Spinal cord (tissue), 10 donors: ENCODE data around the gene ARAP1. TPM values are rescaled to one million over a fixed set of nuclear protein-coding genes. Genes with fewer than 3 reads are reported as not detected.

Experiments used
- DNase-seq, 6 donors: peaks; one replicate each; pipeline versions ENCODE4 v3.0.0 to v3.0.0-alpha.2; 2013 to 2015; ENCODE audit warnings: low spot score in 6 of 6, low read depth in 4 of 6
- H3K27ac ChIP-seq: one replicate; pipeline ENCODE4 v1.5.1; 2013; ENCODE audit warnings: low read depth, low read length, control low read depth
- H3K27me3 ChIP-seq: one replicate; pipeline ENCODE4 v1.6.1; 2013; ENCODE audit warnings: low read length; ENCODE audit not compliant: control insufficient read depth, insufficient read depth
- H3K36me3 ChIP-seq: one replicate; pipeline ENCODE4 v1.6.1; 2013; ENCODE audit warnings: low read length; ENCODE audit not compliant: control insufficient read depth, insufficient read depth
- H3K4me1 ChIP-seq: one replicate; pipeline ENCODE4 v1.6.1; 2013; ENCODE audit warnings: low read length; ENCODE audit not compliant: control insufficient read depth, insufficient read depth
- H3K4me3 ChIP-seq: one replicate; pipeline ENCODE4 v1.5.1; 2013; ENCODE audit warnings: low read depth, low read length, control low read depth
- H3K9me3 ChIP-seq: one replicate; pipeline ENCODE4 v1.6.1; 2013; ENCODE audit warnings: low read length; ENCODE audit not compliant: control insufficient read depth, insufficient read depth
- WGBS: methylation state at CpG from one replicate; pipeline ENCODE4 v1.1.5; 2013; ENCODE audit warnings: missing lambda C conversion rate; ENCODE audit not compliant: insufficient coverage; 5-methylcytosine and 5-hydroxymethylcytosine counted together
- polyA plus RNA-seq, 2 donors: library from polyadenylated mRNA; unstranded; fragments of 120-200 nt; gene quantifications; one replicate each; pipeline ENCODE4 v1.2.1, GENCODE V29; 2013; ENCODE audit not compliant: insufficient read length in 2 of 2
- total RNA-seq, 2 donors: library from RNA; depleted of rRNA in 1 of 2; stranded (reverse); fragments of 120-200 nt in 1 of 2; fragments of >200 nt in 1 of 2; gene quantifications; one replicate each; pipeline versions ENCODE4 v1.2.3 to v1.2.4, GENCODE V29; 2013 to 2014
- donor health status: healthy.

ARAP1 gene
- total and polyA plus RNA-seq, 4 donors, result 44.8 to 79.2 (median 52.1) TPM

DNA sequence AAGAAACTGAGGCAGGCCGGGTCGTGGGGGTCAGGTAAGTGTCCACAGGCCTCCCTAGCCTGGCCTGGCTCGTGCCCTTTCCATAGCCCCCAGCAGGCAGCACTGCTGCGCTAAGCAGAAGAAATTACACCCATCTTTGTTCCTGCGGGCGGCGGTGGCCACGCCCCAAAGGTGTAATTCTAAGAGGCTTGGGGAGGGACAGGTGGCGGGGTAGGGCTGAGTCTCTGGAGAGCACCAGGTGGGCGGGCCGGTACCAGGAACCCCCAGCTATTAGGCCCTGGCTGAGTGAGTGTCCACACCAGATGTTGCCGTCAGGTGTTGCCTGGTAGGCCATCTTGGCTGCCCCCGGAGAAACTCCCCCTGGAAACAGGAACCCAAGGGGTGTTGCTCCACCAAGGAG lies 12.3 kb upstream of the ARAP1 start:
- WGBS, result 59% methylated on average over 13 of the region's 13 CpGs
- no peak overlapping the region for H3K27ac ChIP-seq

DNA sequence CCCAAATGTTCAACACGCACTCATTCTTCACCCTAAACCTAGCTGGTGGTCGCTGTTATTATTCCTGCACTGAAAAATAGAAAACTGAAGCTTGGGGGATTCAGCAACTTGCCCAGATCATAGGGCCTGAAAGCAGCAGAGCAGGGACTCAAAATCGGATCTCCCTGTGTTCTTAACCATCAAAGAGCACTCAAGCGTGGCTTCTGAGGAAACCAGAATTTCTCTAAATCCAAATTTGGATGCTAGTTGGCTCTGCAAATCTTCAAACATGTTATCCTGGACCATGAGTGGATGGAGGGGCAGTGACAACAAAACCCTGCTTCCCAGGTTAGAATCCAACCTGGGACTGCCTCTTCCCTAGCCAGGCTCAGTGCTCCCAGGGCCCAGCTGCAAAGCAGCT lies 11.6 kb upstream of the ARAP1 start:
- no peak for DNase-seq
- WGBS, result 50% methylated on average over 3 of the region's 4 CpGs
- no peaks in the 10 kb centered on the region for H3K36me3 ChIP-seq
- peaks cover 10% of the 10 kb centered on the region for H3K4me1 ChIP-seq
- H3K27me3 ChIP-seq, result no peaks in the 10 kb centered on the region
- no peak overlapping the region for H3K27ac ChIP-seq
- no peaks in the 10 kb centered on the region for H3K9me3 ChIP-seq
- no peak overlapping the region for H3K4me3 ChIP-seq

More for the DNA sequence above, 12.3 kb upstream of the ARAP1 start:
- Histone ChIP-seq H3K4me3 (no peak overlapping the region), H3K4me1 (peaks cover 4% of the 10 kb centered on the region), H3K9me3 (no peaks in the 10 kb centered on the region), H3K36me3 (no peaks in the 10 kb centered on the region), H3K27me3 (no peaks in the 10 kb centered on the region)
- no peak for DNase-seq

DNA sequence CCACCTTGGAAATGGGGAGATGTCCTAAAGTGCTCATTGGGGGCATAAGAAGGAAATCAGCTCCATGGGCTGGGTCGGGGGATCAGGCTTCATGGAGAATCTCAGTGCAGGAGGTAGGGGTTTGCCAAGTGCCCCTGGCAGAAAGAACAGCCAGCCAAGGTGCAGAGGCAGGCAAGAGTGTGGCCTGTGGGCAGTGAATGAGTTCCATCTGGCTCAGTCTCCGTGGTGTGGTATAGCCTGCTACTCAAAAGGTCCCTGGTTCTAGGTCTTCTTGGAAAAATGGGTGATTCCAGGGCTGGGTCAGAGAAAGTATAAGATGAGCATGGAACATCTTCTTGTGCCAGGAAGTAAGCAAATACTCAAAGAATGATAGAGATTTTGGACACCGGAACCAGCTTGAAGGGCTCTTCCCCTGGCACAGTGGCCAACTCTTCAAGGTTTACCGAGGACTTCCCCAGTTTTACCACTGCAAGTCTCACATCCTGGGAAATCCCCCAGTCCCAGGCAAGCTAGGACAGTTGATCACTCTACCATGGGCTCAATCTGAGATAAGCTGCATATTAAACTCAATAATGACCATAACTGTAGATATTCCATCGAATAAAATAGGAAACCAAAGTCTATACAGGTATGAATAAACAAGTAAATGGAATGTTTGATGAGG lies 10.6 kb upstream of the ARAP1 start:
- WGBS, result 94% methylated on average over 4 of the region's 5 CpGs
- H3K4me1 ChIP-seq, result peaks cover 17% of the 10 kb centered on the region
- peaks cover 9% of the 10 kb centered on the region for H3K36me3 ChIP-seq
- H3K4me3 ChIP-seq, result no peak overlapping the region
- no peaks in the 10 kb centered on the region for H3K9me3 ChIP-seq
- no peak overlapping the region for H3K27ac ChIP-seq
- no peaks in the 10 kb centered on the region for H3K27me3 ChIP-seq
- DNase-seq, result no peak

DNA sequence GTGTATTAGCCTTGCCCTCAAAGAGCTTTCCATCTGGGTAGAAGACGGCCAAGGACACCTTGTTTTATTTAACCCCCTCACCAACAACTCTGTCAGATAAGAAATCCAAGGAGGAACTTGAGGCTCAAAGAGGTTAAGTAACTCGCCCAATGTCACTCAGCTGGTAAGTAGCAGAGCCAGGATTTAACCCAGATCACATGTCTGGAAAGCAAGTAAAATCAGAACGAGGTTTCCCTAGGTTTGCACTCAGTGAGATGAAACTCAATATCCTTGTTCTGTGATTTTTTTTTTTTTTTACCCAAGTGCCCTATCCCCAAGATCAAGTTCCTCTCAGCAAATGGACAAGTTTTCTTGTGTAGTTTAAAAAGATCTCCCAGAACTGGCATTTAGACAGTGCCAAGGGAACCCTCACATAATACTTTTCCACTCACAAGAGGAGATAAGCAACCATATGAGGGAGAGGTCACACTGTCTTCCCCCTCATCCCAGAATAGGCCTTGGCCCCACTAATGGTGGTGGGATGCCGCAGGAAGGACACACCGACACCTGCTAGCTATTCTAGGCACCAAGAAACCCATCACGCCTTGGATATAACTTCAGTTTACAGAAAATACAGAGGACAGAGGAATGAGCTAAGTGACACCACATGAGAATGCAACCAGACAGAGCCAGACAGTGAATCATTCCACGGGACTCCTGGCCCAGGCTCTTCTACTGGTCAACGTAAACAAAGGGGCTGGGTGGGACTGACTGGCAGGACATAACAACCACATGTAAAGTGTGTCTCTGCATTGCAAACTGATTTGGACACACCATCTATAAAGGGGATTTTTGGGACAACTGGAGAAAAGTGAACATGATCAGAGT lies 8.6 kb upstream of the ARAP1 start:
- DNase-seq, result no peak
- Histone ChIP-seq H3K27me3 (no peaks in the 10 kb centered on the region), H3K4me1 (peaks cover 17% of the 10 kb centered on the region), H3K27ac (no peak overlapping the region), H3K36me3 (peaks cover 23% of the 10 kb centered on the region), H3K4me3 (no peak overlapping the region), H3K9me3 (no peaks in the 10 kb centered on the region)
- 82% methylated on average over 6 of the region's 8 CpGs for WGBS

DNA sequence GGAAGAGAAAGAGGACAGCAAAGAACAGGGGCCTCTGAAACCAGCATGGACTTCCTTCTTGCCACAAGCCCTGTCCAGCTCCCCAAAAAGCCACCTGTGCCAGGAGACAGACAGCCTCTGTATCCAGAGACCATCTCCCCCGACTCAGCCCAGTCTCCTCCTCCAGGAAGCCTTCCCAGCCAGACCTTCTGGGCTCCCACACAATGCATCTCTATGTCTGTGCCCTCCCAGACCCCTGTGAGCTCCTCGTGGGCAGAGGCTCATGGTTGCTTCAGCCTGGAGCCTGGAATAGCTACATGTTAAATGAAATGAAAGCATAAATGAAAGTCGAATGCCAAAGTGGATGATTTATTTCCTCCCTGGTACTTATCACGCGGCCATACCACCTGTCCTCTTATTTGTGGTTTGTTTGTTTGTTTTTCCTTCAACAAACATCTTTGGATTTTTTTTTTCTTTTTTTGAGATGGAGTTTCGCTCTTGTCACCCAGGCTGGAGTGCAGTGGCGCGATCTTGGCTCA lies 7.3 kb upstream of the ARAP1 start:
- Histone ChIP-seq H3K36me3 (peaks cover 33% of the 10 kb centered on the region), H3K9me3 (no peaks in the 10 kb centered on the region), H3K27me3 (no peaks in the 10 kb centered on the region), H3K4me3 (no peak overlapping the region), H3K27ac (peak overlapping the region; percentile 47), H3K4me1 (peaks cover 20% of the 10 kb centered on the region)
- no CpG with 5 or more reads among the region's 8 CpGs for WGBS
- DNase-seq, result no peak

DNA sequence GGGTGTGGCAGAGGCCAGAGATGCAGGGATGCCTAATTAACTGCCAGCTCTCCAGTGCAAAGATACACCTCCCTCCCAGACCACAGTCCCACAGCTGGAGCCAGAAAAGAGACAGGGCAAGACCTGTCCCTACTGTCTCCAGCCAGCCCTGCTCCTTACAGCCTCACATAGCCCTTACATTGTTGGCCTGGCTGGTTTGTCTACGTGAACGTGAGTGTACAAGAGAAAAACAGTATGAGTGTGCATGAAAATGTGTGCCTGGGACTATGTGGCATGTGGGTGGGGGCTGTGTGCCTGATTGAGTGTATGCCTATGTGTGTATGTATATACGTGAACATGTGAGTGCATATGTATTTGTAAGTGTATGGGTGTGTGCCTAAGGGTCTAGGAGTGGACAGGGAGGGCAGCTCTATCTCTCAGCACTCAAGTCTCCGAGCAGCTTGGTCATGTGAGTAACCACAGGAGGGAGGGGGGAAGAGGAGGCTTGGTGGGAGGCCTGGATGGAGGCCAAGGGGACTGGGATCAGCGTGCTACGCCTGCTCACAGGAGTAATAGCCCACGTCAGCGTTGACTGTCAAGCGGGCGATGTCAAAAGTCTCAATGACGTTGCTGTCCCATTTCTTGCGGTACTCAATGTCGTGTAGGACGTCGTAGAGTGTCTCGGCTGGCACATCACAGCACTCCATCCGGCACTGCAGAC lies 6.6 kb upstream of the ARAP1 start:
- WGBS, result 33% methylated on average over 17 of the region's 17 CpGs
- Histone ChIP-seq H3K4me1 (peaks cover 20% of the 10 kb centered on the region), H3K9me3 (no peaks in the 10 kb centered on the region), H3K4me3 (no peak overlapping the region), H3K36me3 (peaks cover 35% of the 10 kb centered on the region), H3K27ac (peak overlapping the region; percentile 47), H3K27me3 (no peaks in the 10 kb centered on the region)
- DNase-seq, result peak in 3 of 6 donors; percentile 44 to 84 (median 82)

DNA sequence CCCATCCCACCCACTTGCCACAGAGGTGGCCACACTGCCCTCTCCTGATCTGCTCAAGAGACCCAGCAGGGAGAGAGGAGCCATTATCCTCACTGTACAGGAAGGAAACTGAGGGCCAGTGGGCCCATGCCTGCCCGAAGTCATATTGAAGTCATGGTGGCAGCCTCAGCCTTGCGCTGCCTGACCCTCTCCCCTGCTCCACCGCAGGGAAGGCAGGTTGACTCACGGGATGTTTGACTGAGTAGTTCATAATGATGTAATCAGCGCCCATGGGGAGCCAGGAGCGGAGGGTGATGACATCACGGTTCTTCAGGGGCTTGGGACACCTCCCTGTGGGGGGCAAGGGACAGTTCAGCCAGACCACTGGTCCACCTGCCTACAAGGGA lies 6.1 kb upstream of the ARAP1 start:
- H3K36me3 ChIP-seq, result peaks cover 35% of the 10 kb centered on the region
- no peaks in the 10 kb centered on the region for H3K27me3 ChIP-seq
- H3K4me1 ChIP-seq, result peaks cover 20% of the 10 kb centered on the region
- no peaks in the 10 kb centered on the region for H3K9me3 ChIP-seq
- no peak for DNase-seq
- 90% methylated on average over 7 of the region's 7 CpGs for WGBS
- no peak overlapping the region for H3K27ac ChIP-seq
- no peak overlapping the region for H3K4me3 ChIP-seq

DNA sequence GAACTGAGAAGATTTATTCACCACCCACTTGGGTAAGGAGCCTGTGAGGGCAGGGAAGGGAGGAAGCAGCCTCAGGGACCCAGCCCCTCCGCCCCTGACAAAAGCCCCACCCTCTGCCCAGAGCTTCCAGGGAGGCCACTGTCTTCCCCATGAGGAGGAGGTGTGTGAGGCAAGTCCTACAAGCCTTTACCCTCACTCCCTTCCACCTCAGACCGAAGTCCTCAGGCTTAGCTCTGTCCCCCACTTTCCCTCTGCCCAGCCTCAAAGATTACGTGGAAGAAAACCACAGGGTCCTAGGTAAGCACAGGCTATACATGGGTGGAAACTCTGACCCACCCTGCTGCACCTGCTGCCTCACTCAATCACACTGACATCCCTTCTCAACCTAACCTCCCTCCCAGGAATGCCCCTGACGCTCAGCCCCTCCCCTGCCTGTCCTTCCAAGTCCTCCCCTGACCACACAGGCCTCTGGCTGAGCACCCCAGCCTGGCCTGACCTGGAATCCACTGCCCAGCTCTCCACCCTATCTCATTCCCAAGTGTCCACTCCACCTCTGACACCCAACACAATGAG lies 3.6 kb upstream of the ARAP1 start:
- Histone ChIP-seq H3K27me3 (peaks cover 5% of the 10 kb centered on the region), H3K4me3 (no peak overlapping the region), H3K9me3 (no peaks in the 10 kb centered on the region), H3K36me3 (peaks cover 35% of the 10 kb centered on the region), H3K4me1 (peaks cover 42% of the 10 kb centered on the region), H3K27ac (no peak overlapping the region)
- WGBS, result 90% methylated on average over 3 of the region's 4 CpGs
- no peak for DNase-seq

DNA sequence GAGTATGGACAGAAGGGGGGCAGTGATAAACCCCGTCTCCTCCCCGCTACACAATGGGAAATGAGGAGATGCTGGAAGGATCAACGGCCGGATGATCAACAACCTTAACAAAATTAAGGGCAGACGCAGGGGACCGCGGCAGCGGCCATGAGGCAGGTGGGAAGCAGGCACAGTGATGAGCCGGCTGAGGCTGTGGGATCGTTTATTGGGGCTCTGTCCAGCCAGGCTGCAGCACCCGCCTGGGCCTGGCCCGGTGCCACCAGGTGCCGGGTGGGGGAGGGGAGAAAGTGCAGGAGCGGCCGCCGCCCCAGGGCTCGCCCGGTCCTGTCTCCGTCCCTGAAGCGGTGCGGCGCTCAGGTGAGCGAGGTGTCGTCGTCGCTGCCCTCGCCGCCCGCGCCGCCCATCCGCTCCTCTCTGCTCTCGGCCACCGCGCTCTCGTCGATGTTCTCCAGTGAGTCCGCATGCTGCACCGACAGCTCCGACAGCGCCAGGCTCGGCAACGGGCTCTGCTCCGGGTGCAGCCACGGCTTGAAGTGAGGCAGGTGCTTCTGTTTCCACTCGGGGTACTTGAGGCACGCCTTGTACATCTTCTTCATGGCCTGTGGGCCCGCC lies 2.4 kb upstream of the ARAP1 start:
- no peak overlapping the region for H3K4me3 ChIP-seq
- no peak overlapping the region for H3K27ac ChIP-seq
- WGBS, result 54% methylated on average over 40 of the region's 48 CpGs
- peaks cover 51% of the 10 kb centered on the region for H3K4me1 ChIP-seq
- peaks cover 5% of the 10 kb centered on the region for H3K27me3 ChIP-seq
- DNase-seq, result no peak
- H3K36me3 ChIP-seq, result peaks cover 35% of the 10 kb centered on the region
- H3K9me3 ChIP-seq, result no peaks in the 10 kb centered on the region
